Astrocyte (in vitro differentiated cells and primary cell): Measurements from ENCODE around the gene CIDEB.

Experiments
- CTCF ChIP-seq: IDR thresholded peaks from 2 replicates; pipeline ENCODE4 v1.5.1; 2011; ENCODE audit warnings: low read depth, mild to moderate bottlenecking, inconsistent platforms, low read length, moderate library complexity; ENCODE audit not compliant: insufficient read depth
- EZH2 ChIP-seq: IDR thresholded peaks from 2 replicates; pipeline ENCODE4 v1.6.1; 2012; ENCODE audit warnings: mild to moderate bottlenecking, low read length, inconsistent platforms; ENCODE audit not compliant: insufficient read depth

- TF ChIP-seq EZH2 = no peak
- TF ChIP-seq CTCF = no peak
Measured at GRCh38 chr14:24342889-24343288, 35.1 kb upstream of the CIDEB start.
